HepG2 (cell line): Measurements from ENCODE around the gene MAPK9.

ENCODE experiments used
- RELA ChIP-seq: sonication (generic); formaldehyde crosslinking; IDR thresholded peaks from 2 replicates; pipeline ENCODE4 v1.4.0; 2020; ENCODE audit warnings: missing genetic modification reagents
- RNF2 ChIP-seq: fragments of 450-650 bp; conservative IDR thresholded peaks from 2 replicates; pipeline ENCODE4 v1.6.1; 2016; ENCODE audit warnings: low read depth
- ZBTB33 ChIP-seq: sonication (generic); formaldehyde crosslinking; IDR thresholded peaks from 2 replicates; pipeline ENCODE4 v1.4.0; 2020; ENCODE audit warnings: missing genetic modification reagents
- TF ChIP-seq, protein P1 (sequence below): sonication (generic); formaldehyde crosslinking; IDR thresholded peaks from 2 replicates; pipeline ENCODE4 v1.5.0; 2020; ENCODE audit warnings: mild to moderate bottlenecking, missing genetic modification reagents, moderate library complexity

DNA sequence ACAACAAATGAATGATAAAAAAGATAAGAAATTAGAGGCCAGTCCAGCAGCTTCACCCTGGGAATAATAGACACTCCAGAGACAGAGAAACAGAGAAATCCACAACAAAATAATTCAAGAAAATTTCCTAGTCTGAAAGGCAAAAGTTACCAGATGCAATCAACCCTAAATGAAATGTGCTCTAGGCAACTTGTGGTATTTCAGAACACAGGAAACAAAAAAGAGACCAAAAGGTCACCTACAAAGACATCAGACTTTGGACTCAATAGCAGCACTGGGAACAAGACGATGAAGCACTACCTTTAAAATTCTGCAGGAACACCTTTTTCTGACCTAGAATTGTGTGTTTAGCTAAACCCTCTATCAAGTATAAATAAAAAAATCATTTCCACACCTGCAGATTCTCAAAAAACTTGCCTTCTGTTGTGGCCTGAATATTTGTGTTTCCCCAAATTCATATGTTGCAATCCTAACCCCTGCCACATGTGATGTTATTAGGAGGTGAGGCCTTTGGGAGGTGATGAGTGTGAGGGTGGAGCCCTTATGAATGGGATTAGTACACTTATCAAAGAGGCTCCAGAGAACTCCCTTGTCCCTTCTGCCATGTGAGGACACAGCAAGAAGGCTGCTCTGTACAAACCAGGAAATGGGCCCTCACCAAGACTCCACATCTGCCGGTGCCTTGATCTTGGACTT lies 5.9 kb upstream of the MAPK9 start:
- TF ChIP-seq RNF2 = no peak
- no peak for TF ChIP-seq ZBTB33 (CRISPR knock-in tag)
- TF ChIP-seq, protein P1, sequence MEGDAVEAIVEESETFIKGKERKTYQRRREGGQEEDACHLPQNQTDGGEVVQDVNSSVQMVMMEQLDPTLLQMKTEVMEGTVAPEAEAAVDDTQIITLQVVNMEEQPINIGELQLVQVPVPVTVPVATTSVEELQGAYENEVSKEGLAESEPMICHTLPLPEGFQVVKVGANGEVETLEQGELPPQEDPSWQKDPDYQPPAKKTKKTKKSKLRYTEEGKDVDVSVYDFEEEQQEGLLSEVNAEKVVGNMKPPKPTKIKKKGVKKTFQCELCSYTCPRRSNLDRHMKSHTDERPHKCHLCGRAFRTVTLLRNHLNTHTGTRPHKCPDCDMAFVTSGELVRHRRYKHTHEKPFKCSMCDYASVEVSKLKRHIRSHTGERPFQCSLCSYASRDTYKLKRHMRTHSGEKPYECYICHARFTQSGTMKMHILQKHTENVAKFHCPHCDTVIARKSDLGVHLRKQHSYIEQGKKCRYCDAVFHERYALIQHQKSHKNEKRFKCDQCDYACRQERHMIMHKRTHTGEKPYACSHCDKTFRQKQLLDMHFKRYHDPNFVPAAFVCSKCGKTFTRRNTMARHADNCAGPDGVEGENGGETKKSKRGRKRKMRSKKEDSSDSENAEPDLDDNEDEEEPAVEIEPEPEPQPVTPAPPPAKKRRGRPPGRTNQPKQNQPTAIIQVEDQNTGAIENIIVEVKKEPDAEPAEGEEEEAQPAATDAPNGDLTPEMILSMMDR (CRISPR knock-in tag) = no peak
- TF ChIP-seq RELA (CRISPR knock-in tag) = no peak
